ENCODE results near the gene SZRD1.

- TF ChIP-seq CTCF (conservative IDR thresholded peaks at IDR 0.05 in 1 of 2, IDR thresholded peaks at IDR 0.05 in 1 of 2; ENCODE audit: extremely low read depth in 1 of 2, insufficient read depth in 1 of 2, low read depth in 1 of 2, low read length in 2 of 2) = no peak
- TF ChIP-seq EZH2 (IDR thresholded peaks at IDR 0.05; ENCODE audit: borderline replicate concordance, low read length) = no peak
Measured at GRCh38 chr1:16405441-16405840, 38.4 kb downstream of the SZRD1 start.
